ENCODE data around the gene RAB21. TPM values are rescaled to one million over a fixed set of nuclear protein-coding genes. Genes with fewer than 3 reads are reported as not detected.

Gene RAB21
- total and polyA plus RNA-seq, 4 experiments from 2014 or later: 38.3 to 77.2 (median 59.8) TPM

- Histone ChIP-seq H3K36me3 (ENCODE audit: insufficient read depth, low read length) (no peaks in the 10 kb centered on the region), H3K27me3 (ENCODE audit: insufficient read depth, low read length) (no peaks in the 10 kb centered on the region), H3K27ac (ENCODE audit: low read depth, low read length) (no peak overlapping the region), H3K9me3 (ENCODE audit: control insufficient read depth in 1 of 2, low read length in 2 of 2) (no peaks in the 10 kb centered on the region), H3K4me1 (ENCODE audit: insufficient read depth, low read length) (no peaks in the 10 kb centered on the region), H3K4me3 (ENCODE audit: low read length in 2 of 2) (no peak overlapping the region)
- Mint-ChIP-seq H3K27me3 (peaks cover 0 to 2% of the 10 kb centered on the region in 2 donors), H3K36me3 (no peaks in the 10 kb centered on the region), H3K9me3 (no peaks in the 10 kb centered on the region), H3K4me1 (no peaks in the 10 kb centered on the region), H3K27ac (no peak overlapping the region), H3K4me3 (no peak overlapping the region)
- ChIA-PET POLR2A (ENCODE audit: partially characterized antibody) (no interaction called here), CTCF (ENCODE audit: partially characterized antibody) (interaction anchor here (5.6 kb wide), 1 partner anchor 10 kb away, joined by 29 read pairs; no protein-coding TSS in a partner anchor)
- DNase-seq: no peak
- intact Hi-C loops (cut with micrococcal nuclease): no loop called here
Measured at GRCh38 chr12:71737197-71737596, 17.5 kb upstream of the RAB21 start.

GRCh38 chr12:71742998-71743397 lies 11.7 kb upstream of the RAB21 start:
- ChIA-PET CTCF (ENCODE audit: partially characterized antibody) (interaction anchor here (8.4 kb wide), 1 partner anchor 327 kb away, joined by 115 read pairs; no protein-coding TSS in a partner anchor), POLR2A (ENCODE audit: partially characterized antibody) (no interaction called here)
- Histone ChIP-seq H3K9me3 (ENCODE audit: control insufficient read depth in 1 of 2, low read length in 2 of 2) (no peaks in the 10 kb centered on the region), H3K27ac (ENCODE audit: low read depth, low read length) (no peak overlapping the region), H3K36me3 (ENCODE audit: insufficient read depth, low read length) (no peaks in the 10 kb centered on the region), H3K27me3 (ENCODE audit: insufficient read depth, low read length) (no peaks in the 10 kb centered on the region), H3K4me1 (ENCODE audit: insufficient read depth, low read length) (no peaks in the 10 kb centered on the region), H3K4me3 (ENCODE audit: low read length in 2 of 2) (no peak overlapping the region)
- DNase-seq: no peak
- intact Hi-C loops (cut with micrococcal nuclease): no loop called here
- Mint-ChIP-seq H3K27ac (no peak overlapping the region), H3K36me3 (no peaks in the 10 kb centered on the region), H3K4me1 (no peaks in the 10 kb centered on the region), H3K4me3 (no peak overlapping the region), H3K27me3 (peaks cover 0 to 3% of the 10 kb centered on the region in 2 donors), H3K9me3 (no peaks in the 10 kb centered on the region)

DNA sequence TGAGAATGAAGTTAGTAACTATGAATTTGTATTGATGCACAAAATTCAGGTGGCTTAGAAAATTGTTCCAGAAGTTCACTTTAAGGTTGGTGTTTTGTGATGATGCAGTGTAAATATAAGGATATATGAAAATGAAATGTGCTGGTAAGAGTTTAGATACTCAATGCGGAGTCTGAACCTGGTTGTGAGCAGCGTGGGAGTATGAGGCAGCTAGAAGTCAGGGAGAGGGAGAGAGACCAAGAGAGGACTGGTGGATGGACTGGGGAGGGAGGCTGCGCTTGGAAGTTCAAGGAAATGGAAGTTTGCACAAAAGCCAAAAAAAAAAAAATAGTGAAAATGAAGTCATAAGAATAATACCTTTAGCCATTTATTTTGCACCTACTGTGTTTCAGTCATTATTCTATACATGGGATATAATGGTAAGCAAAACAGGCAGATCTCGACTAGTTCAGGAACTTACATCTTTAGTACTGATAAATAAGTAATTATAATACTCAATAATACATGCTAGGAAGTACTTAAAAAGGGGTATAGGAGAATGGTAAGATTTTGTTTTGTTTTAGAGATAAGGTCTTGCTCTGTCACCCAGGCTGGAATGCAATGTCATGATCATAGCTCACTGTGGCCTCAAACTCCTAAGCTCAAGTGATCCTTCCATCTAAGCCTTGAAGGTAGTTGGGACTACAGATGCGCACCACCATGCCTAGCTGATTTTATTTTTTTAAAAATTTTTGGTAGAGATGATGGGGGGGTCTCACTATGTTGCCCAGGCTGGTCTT lies 10.0 kb upstream of the RAB21 start:
- no peaks in the 10 kb centered on the region for H3K4me1 Mint-ChIP-seq
- Histone ChIP-seq H3K4me3 (ENCODE audit: low read length in 2 of 2) (no peak overlapping the region), H3K36me3 (ENCODE audit: insufficient read depth, low read length) (no peaks in the 10 kb centered on the region), H3K9me3 (ENCODE audit: control insufficient read depth in 1 of 2, low read length in 2 of 2) (no peaks in the 10 kb centered on the region), H3K4me1 (ENCODE audit: insufficient read depth, low read length) (no peaks in the 10 kb centered on the region), H3K27ac (ENCODE audit: low read depth, low read length) (no peak overlapping the region), H3K27me3 (ENCODE audit: insufficient read depth, low read length) (peaks cover 2% of the 10 kb centered on the region)
- POLR2A ChIA-PET (ENCODE audit: partially characterized antibody): interaction anchor here (3.8 kb wide), 1 partner anchor 81 kb away, joined by 26 read pairs; the partner anchor contains the start of genes THAP2 and ZFC3H1
- CTCF ChIA-PET (ENCODE audit: partially characterized antibody): interaction anchor here (0.9 to 8.4 kb wide), 7 partner anchors 8 to 329 kb away, joined by 3 to 115 read pairs (median 6); partner anchors contain the start of genes RAB21, THAP2 and ZFC3H1
- intact Hi-C loops (cut with micrococcal nuclease): no loop called here
- no peak overlapping the region for H3K4me3 Mint-ChIP-seq
- H3K36me3 Mint-ChIP-seq: no peaks in the 10 kb centered on the region
- DNase-seq: no peak
- peaks cover 0 to 2% (median 0%) of the 10 kb centered on the region in 8 donors for H3K9me3 Mint-ChIP-seq
- H3K27me3 Mint-ChIP-seq: peaks cover 2 to 4% of the 10 kb centered on the region in 2 donors
- H3K27ac Mint-ChIP-seq: no peak overlapping the region

DNA sequence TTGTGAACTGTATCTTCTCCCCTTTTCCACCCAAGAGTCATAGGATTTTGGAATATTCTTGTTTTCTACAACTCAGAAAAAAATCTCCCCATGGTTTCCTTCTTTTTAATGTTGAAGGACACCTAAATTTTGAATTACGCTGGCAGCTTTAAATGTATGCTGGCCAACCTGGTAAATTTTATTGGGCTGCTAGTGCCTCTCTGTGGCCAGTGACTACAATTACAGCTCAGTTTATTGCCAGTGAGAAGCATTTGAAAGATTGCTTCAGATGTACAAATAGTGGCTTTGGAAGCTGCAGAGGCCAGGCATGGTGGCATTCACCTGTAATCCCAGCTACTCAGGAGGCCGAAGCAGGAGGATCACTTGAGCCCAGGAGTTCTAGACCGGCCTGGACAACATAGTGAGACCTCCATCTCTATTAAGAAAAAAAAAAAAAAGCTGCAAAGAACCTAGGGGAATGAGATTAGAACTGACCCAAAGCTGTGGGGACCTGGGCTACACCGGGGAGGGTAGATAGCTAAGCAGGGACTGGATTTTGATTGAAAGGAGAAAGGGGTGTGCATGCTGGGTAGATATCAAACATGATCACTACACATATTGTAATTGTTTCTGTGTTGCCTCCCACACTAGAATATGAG lies 7.6 kb upstream of the RAB21 start:
- Mint-ChIP-seq H3K36me3 (no peaks in the 10 kb centered on the region), H3K27me3 (peaks cover 7 to 17% of the 10 kb centered on the region in 2 donors), H3K27ac (peak overlapping the region in 1 of 7 donors; percentile 9), H3K9me3 (peaks cover 0 to 2% (median 0%) of the 10 kb centered on the region in 8 donors), H3K4me1 (no peaks in the 10 kb centered on the region), H3K4me3 (no peak overlapping the region)
- DNase-seq: peak; percentile 61 to 65 (median 62)
- CTCF ChIA-PET (ENCODE audit: partially characterized antibody): interaction anchor here (0.7 to 8.4 kb wide), 48 partner anchors 9 to 1867 kb away, joined by 3 to 115 read pairs (median 5); partner anchors contain the start of genes THAP2, TMEM19 and ZFC3H1
- no peaks in the 10 kb centered on the region for H3K36me3 ChIP-seq (ENCODE audit: insufficient read depth, low read length)
- POLR2A ChIA-PET (ENCODE audit: partially characterized antibody): interaction anchor here (0.8 to 3.8 kb wide), 6 partner anchors 9 to 110 kb away, joined by 3 to 26 read pairs (median 4); partner anchors contain the start of genes THAP2, TMEM19 and ZFC3H1
- H3K4me1 ChIP-seq (ENCODE audit: insufficient read depth, low read length): no peaks in the 10 kb centered on the region
- peaks cover 4% of the 10 kb centered on the region for H3K27me3 ChIP-seq (ENCODE audit: insufficient read depth, low read length)
- intact Hi-C loops (cut with micrococcal nuclease): loop anchor here (1.0 to 2.0 kb wide), 2 partner anchors 84 to 111 kb away; partner anchors contain the start of gene ZFC3H1
- no peaks in the 10 kb centered on the region for H3K9me3 ChIP-seq (ENCODE audit: control insufficient read depth in 1 of 2, low read length in 2 of 2)
- no peak overlapping the region for H3K27ac ChIP-seq (ENCODE audit: low read depth, low read length)
- H3K4me3 ChIP-seq (ENCODE audit: low read length in 2 of 2): no peak overlapping the region

DNA sequence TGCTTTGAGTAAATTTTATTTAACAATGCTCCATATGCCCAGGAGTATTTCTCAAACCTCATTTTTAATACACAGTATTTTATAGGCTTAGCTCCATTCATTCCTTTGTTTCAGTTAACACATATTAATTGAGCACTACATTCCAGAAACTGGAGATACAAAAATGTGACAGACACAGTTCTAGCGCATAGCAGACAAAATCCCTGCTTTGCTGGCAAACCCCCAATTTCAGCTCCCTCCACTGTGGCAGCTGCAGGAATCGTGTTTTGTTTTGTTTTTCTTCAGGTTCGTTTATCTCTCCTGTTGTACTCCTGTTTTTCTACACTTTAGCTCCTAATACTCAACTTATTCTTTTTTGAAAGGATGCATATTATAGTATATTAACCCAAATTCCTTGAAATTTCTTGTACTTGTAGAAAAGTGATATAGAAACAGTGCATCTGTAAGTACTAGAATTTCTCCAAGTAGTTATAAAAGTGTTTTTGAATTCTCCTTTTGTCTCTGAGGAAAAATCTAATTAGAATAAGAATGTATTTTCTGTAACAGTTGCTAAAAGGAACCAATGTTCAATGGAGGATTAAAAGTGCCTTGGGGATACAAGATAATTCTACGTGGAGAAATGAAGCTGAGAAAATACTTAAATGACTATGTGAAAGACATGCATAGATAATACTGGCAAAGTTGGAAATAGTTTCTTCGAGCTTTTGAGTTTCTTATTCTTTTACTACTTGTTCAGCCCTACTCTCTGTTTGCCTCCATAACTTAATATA lies 6.4 kb upstream of the RAB21 start:
- peaks cover 4% of the 10 kb centered on the region for H3K27me3 ChIP-seq (ENCODE audit: insufficient read depth, low read length)
- DNase-seq: no peak
- no peak overlapping the region for H3K4me3 Mint-ChIP-seq
- POLR2A ChIA-PET (ENCODE audit: partially characterized antibody): interaction anchor here (1.4 to 3.8 kb wide), 2 partner anchors 85 to 106 kb away, joined by 3 to 26 read pairs; partner anchors contain the start of genes THAP2 and ZFC3H1
- peaks cover 0 to 2% (median 0%) of the 10 kb centered on the region in 8 donors for H3K9me3 Mint-ChIP-seq
- H3K36me3 Mint-ChIP-seq: no peaks in the 10 kb centered on the region
- CTCF ChIA-PET (ENCODE audit: partially characterized antibody): interaction anchor here (0.8 to 8.4 kb wide), 26 partner anchors 8 to 1869 kb away, joined by 3 to 115 read pairs (median 6); partner anchors contain the start of genes THAP2, TMEM19 and ZFC3H1
- H3K27me3 Mint-ChIP-seq: peaks cover 7 to 17% of the 10 kb centered on the region in 2 donors
- H3K4me1 ChIP-seq (ENCODE audit: insufficient read depth, low read length): no peaks in the 10 kb centered on the region
- intact Hi-C loops (cut with micrococcal nuclease): no loop called here
- no peak overlapping the region for H3K4me3 ChIP-seq (ENCODE audit: low read length in 2 of 2)
- H3K9me3 ChIP-seq (ENCODE audit: control insufficient read depth in 1 of 2, low read length in 2 of 2): no peaks in the 10 kb centered on the region
- no peaks in the 10 kb centered on the region for H3K36me3 ChIP-seq (ENCODE audit: insufficient read depth, low read length)
- H3K4me1 Mint-ChIP-seq: no peaks in the 10 kb centered on the region
- H3K27ac ChIP-seq (ENCODE audit: low read depth, low read length): no peak overlapping the region
- H3K27ac Mint-ChIP-seq: no peak overlapping the region

DNA sequence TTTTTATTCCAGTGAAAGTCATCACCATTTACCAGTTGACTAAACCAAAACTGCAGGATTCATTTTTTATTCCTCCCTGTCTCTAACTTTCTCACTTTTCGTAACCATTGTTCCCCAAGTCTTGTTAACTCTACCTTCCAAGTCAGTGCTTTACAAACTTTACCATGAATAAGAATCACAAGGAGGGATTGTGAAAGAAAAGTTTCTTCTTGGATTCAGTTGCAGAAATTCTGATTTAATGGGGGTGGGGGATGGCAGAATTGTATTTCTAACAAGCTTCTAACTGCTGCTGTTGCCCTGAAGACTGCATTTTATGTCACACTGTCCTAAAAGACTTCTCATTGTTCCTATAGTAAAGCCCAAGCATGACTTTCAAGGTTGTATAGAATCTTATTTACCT lies 5.0 kb upstream of the RAB21 start:
- Mint-ChIP-seq H3K27ac (no peak overlapping the region), H3K9me3 (peaks cover 0 to 2% (median 0%) of the 10 kb centered on the region in 8 donors), H3K4me1 (peaks cover 6 to 9% (median 8%) of the 10 kb centered on the region in 4 donors), H3K4me3 (no peak overlapping the region), H3K27me3 (peaks cover 7 to 17% of the 10 kb centered on the region in 2 donors), H3K36me3 (peaks cover 0 to 2% of the 10 kb centered on the region in 2 donors)
- Histone ChIP-seq H3K4me1 (ENCODE audit: insufficient read depth, low read length) (peaks cover 6% of the 10 kb centered on the region), H3K27me3 (ENCODE audit: insufficient read depth, low read length) (peaks cover 4% of the 10 kb centered on the region), H3K9me3 (ENCODE audit: control insufficient read depth in 1 of 2, low read length in 2 of 2) (no peaks in the 10 kb centered on the region), H3K36me3 (ENCODE audit: insufficient read depth, low read length) (no peaks in the 10 kb centered on the region), H3K27ac (ENCODE audit: low read depth, low read length) (no peak overlapping the region), H3K4me3 (ENCODE audit: low read length in 2 of 2) (no peak overlapping the region)
- no peak for DNase-seq
- POLR2A ChIA-PET (ENCODE audit: partially characterized antibody): interaction anchor here (0.8 kb wide), 1 partner anchor 86 kb away, joined by 3 read pairs; the partner anchor contains the start of gene ZFC3H1
- intact Hi-C loops (cut with micrococcal nuclease): no loop called here
- CTCF ChIA-PET (ENCODE audit: partially characterized antibody): interaction anchor here (1.2 to 8.4 kb wide), 3 partner anchors 30 to 1016 kb away, joined by 5 to 115 read pairs (median 7); no protein-coding TSS in a partner anchor

Data from CD4-positive, alpha-beta memory T cell (primary cell).